Nephron (organoid): Measurements from ENCODE around the gene TOLLIP.
"Not testable (repeated sequence)": the region's sequence is repeated elsewhere in the genome, so short reads cannot be mapped to it uniquely, and the experiment has no call there.

Experiments
- H3K27ac Mint-ChIP-seq, 3 experiments: 2 replicates each; pipeline ENCODE4 v1.8.0; 2020; ENCODE audit warnings: mixed read lengths in 3 of 3, mild to moderate bottlenecking in 2 of 3, moderate library complexity in 1 of 3
- H3K27me3 Mint-ChIP-seq: 2 replicates; pipeline ENCODE4 v1.8.0; 2021; ENCODE audit warnings: low read depth, mild to moderate bottlenecking, moderate library complexity, mixed read lengths
- H3K36me3 Mint-ChIP-seq: 2 replicates; pipeline ENCODE4 v1.8.0; 2020; ENCODE audit warnings: low read depth, mixed read lengths
- H3K4me1 Mint-ChIP-seq: 2 replicates; pipeline ENCODE4 v1.8.0; 2020; ENCODE audit warnings: mixed read lengths
- H3K4me3 Mint-ChIP-seq, 3 experiments: 2 replicates each; pipeline ENCODE4 v1.8.0; 2020; ENCODE audit warnings: mild to moderate bottlenecking in 3 of 3, mixed read lengths in 3 of 3, moderate library complexity in 2 of 3
- H3K9me3 Mint-ChIP-seq: 2 replicates; pipeline ENCODE4 v1.8.0; 2020; ENCODE audit warnings: mixed read lengths
- CTCF ChIP-seq, 3 experiments: fragments of 200-600 bp; sonication (generic); IDR thresholded peaks; one replicate each; pipeline ENCODE4 v1.5.0; 2021; ENCODE audit warnings: antibody characterized with exemption in 3 of 3; ENCODE audit not compliant: unreplicated experiment in 3 of 3

The TOLLIP gene

GRCh38 chr11:1252371-1253102, 56.9 kb downstream of the TOLLIP start:
- TF ChIP-seq CTCF (IDR thresholded peaks at IDR 0.05; ENCODE audit: unreplicated experiment in 3 of 3) = no peak
- no peaks in the 10 kb centered on the region for H3K4me1 Mint-ChIP-seq
- peaks cover 9% of the 10 kb centered on the region for H3K9me3 Mint-ChIP-seq
- H3K27ac Mint-ChIP-seq = no peak overlapping the region
- H3K27me3 Mint-ChIP-seq = peaks cover 5% of the 10 kb centered on the region
- no peaks in the 10 kb centered on the region for H3K36me3 Mint-ChIP-seq
- no peak overlapping the region for H3K4me3 Mint-ChIP-seq

GRCh38 chr11:1251236-1251770, 58.1 kb downstream of the TOLLIP start:
- TF ChIP-seq CTCF (IDR thresholded peaks at IDR 0.05; ENCODE audit: unreplicated experiment in 3 of 3) = no peak
- peaks cover 11% of the 10 kb centered on the region for H3K9me3 Mint-ChIP-seq
- no peaks in the 10 kb centered on the region for H3K36me3 Mint-ChIP-seq
- H3K27ac Mint-ChIP-seq = no peak overlapping the region
- peaks cover 5% of the 10 kb centered on the region for H3K27me3 Mint-ChIP-seq
- no peak overlapping the region for H3K4me3 Mint-ChIP-seq
- H3K4me1 Mint-ChIP-seq = no peaks in the 10 kb centered on the region

- H3K9me3 Mint-ChIP-seq = peaks cover 12% of the 10 kb centered on the region
- not testable (repeated sequence) for H3K4me3 Mint-ChIP-seq, H3K36me3 Mint-ChIP-seq, H3K4me1 Mint-ChIP-seq, H3K27ac Mint-ChIP-seq, H3K27me3 Mint-ChIP-seq
These were observed 59.0 kb downstream of the TOLLIP start for GRCh38 chr11:1250411-1250810.

- H3K9me3 Mint-ChIP-seq = peaks cover 12% of the 10 kb centered on the region
- H3K4me1 Mint-ChIP-seq, H3K4me3 Mint-ChIP-seq, H3K36me3 Mint-ChIP-seq, H3K27me3 Mint-ChIP-seq, H3K27ac Mint-ChIP-seq: not testable (repeated sequence)
These were observed 60.5 kb downstream of the TOLLIP start for GRCh38 chr11:1248951-1249350.

GRCh38 chr11:1247026-1247425, 62.4 kb downstream of the TOLLIP start:
- H3K27me3 Mint-ChIP-seq, H3K27ac Mint-ChIP-seq, H3K36me3 Mint-ChIP-seq, H3K4me3 Mint-ChIP-seq, H3K4me1 Mint-ChIP-seq: not testable (repeated sequence)
- H3K9me3 Mint-ChIP-seq = peaks cover 15% of the 10 kb centered on the region

- not testable (repeated sequence) for H3K27ac Mint-ChIP-seq, H3K27me3 Mint-ChIP-seq, H3K4me1 Mint-ChIP-seq, H3K36me3 Mint-ChIP-seq, H3K4me3 Mint-ChIP-seq
- H3K9me3 Mint-ChIP-seq = peaks cover 16% of the 10 kb centered on the region
These were observed 63.1 kb downstream of the TOLLIP start for GRCh38 chr11:1246301-1246700.

GRCh38 chr11:1245717-1246116, 63.7 kb downstream of the TOLLIP start:
- not testable (repeated sequence) for H3K4me3 Mint-ChIP-seq, H3K4me1 Mint-ChIP-seq, H3K27me3 Mint-ChIP-seq, H3K36me3 Mint-ChIP-seq, H3K27ac Mint-ChIP-seq
- H3K9me3 Mint-ChIP-seq = peaks cover 12% of the 10 kb centered on the region

- not testable (repeated sequence) for H3K36me3 Mint-ChIP-seq, H3K27me3 Mint-ChIP-seq, H3K27ac Mint-ChIP-seq, H3K4me1 Mint-ChIP-seq, H3K4me3 Mint-ChIP-seq
- peaks cover 12% of the 10 kb centered on the region for H3K9me3 Mint-ChIP-seq
These were observed 64.9 kb downstream of the TOLLIP start for GRCh38 chr11:1244557-1244956.

- peaks cover 12% of the 10 kb centered on the region for H3K9me3 Mint-ChIP-seq
- not testable (repeated sequence) for H3K27me3 Mint-ChIP-seq, H3K27ac Mint-ChIP-seq, H3K4me3 Mint-ChIP-seq, H3K36me3 Mint-ChIP-seq, H3K4me1 Mint-ChIP-seq
These were observed 65.9 kb downstream of the TOLLIP start for GRCh38 chr11:1243521-1243920.

- H3K27me3 Mint-ChIP-seq, H3K4me3 Mint-ChIP-seq, H3K36me3 Mint-ChIP-seq, H3K27ac Mint-ChIP-seq, H3K4me1 Mint-ChIP-seq: not testable (repeated sequence)
- peaks cover 12% of the 10 kb centered on the region for H3K9me3 Mint-ChIP-seq
These were observed 66.7 kb downstream of the TOLLIP start for GRCh38 chr11:1242751-1243150.
